GM23338 (cell line): ENCODE data around the gene GDF10.

Experiments used
- CREB1 ChIP-seq: fragments of 250-450 bp; sonication (Bioruptor Pico); IDR thresholded peaks from 2 replicates; pipeline ENCODE4 v1.5.0; 2020; ENCODE audit warnings: low read depth, mild to moderate bottlenecking, moderate library complexity
- CTCF ChIP-seq, 2 experiments: fragments of 200-600 bp in 1 of 2; sonication (generic) in 1 of 2; conservative IDR thresholded peaks; 2 replicates each; pipeline versions ENCODE4 v1.5.1 to v1.6.1; 2016 to 2017; ENCODE audit warnings: antibody characterized with exemption in 2 of 2, low read depth in 2 of 2, mild to moderate bottlenecking in 2 of 2, moderate library complexity in 1 of 2
- EZH2 ChIP-seq: fragments of 200-600 bp; sonication (generic); IDR thresholded peaks from one replicate; pipeline ENCODE4 v1.8.0; 2017; ENCODE audit warnings: antibody characterized with exemption, mild to moderate bottlenecking, low read depth; ENCODE audit not compliant: unreplicated experiment
- REST ChIP-seq: IDR thresholded peaks from one replicate; pipeline ENCODE4 v1.6.1; 2018; ENCODE audit warnings: antibody characterized with exemption; ENCODE audit not compliant: unreplicated experiment
- STAT1 ChIP-seq: IDR thresholded peaks from one replicate; pipeline ENCODE4 v1.6.1; 2016; ENCODE audit warnings: antibody characterized with exemption; ENCODE audit not compliant: unreplicated experiment

- TF ChIP-seq CTCF (conservative IDR thresholded peaks at IDR 0.05; ENCODE audit: low read depth in 2 of 2) (no peak), CREB1 (CRISPR knock-in tag) (no peak), STAT1 (no peak), REST (no peak), EZH2 (no peak)
Measured at GRCh38 chr10:47332371-47332770, 32.4 kb downstream of the GDF10 start.
